H9 (cell line): ENCODE results near the gene ECSCR. TPM values are rescaled to one million over a fixed set of nuclear protein-coding genes. Genes with fewer than 3 reads are reported as not detected.

ENCODE experiments used
- DNase-seq: peaks from one replicate; pipeline ENCODE4 v3.0.0-alpha.2; 2017
- H2AFZ ChIP-seq: one replicate; pipeline ENCODE4 v1.6.1; 2013; ENCODE audit warnings: mild to moderate bottlenecking, low read length, control low read depth, moderate library complexity
- H2AK5ac ChIP-seq: 2 replicates; pipeline ENCODE4 v1.6.1; 2013; ENCODE audit warnings: low read length, control low read depth, mixed read lengths; ENCODE audit not compliant: insufficient read length
- H2BK120ac ChIP-seq: one replicate; pipeline ENCODE4 v1.6.1; 2013; ENCODE audit warnings: low read depth, mild to moderate bottlenecking, low read length, control low read depth, inconsistent platforms; ENCODE audit not compliant: poor library complexity, severe bottlenecking
- H2BK12ac ChIP-seq: 2 replicates; pipeline ENCODE4 v1.6.1; 2013; ENCODE audit warnings: low read length, control low read depth, mixed read lengths, low read depth; ENCODE audit not compliant: insufficient read length
- H2BK15ac ChIP-seq: 2 replicates; pipeline ENCODE4 v1.6.1; 2013; ENCODE audit warnings: low read depth, low read length, control low read depth
- H2BK20ac ChIP-seq: one replicate; pipeline ENCODE4 v1.6.1; 2013; ENCODE audit warnings: low read depth, mild to moderate bottlenecking, low read length, control low read depth, inconsistent platforms; ENCODE audit not compliant: poor library complexity, severe bottlenecking
- H2BK5ac ChIP-seq: 2 replicates; pipeline ENCODE4 v1.6.1; 2013; ENCODE audit warnings: low read length, control low read depth, mixed read lengths; ENCODE audit not compliant: insufficient read length
- H3K14ac ChIP-seq: 2 replicates; pipeline ENCODE4 v1.6.1; 2013; ENCODE audit warnings: low read length, control low read depth; ENCODE audit not compliant: insufficient read depth
- H3K18ac ChIP-seq: 2 replicates; pipeline ENCODE4 v1.6.1; 2013; ENCODE audit warnings: low read depth, mild to moderate bottlenecking, mixed read lengths, low read length, control low read depth; ENCODE audit not compliant: insufficient read length
- H3K23ac ChIP-seq: 2 replicates; pipeline ENCODE4 v1.6.1; 2013; ENCODE audit warnings: low read length, control low read depth, mixed read lengths, low read depth; ENCODE audit not compliant: insufficient read length
- H3K23me2 ChIP-seq: 2 replicates; pipeline ENCODE4 v1.6.1; 2013; ENCODE audit warnings: low read depth, mild to moderate bottlenecking, mixed read lengths, low read length, control low read depth; ENCODE audit not compliant: insufficient read length, poor library complexity, severe bottlenecking
- H3K27ac ChIP-seq: 2 replicates; pipeline ENCODE4 v1.5.1; 2013; ENCODE audit warnings: low read length, control low read depth, mixed read lengths, low read depth; ENCODE audit not compliant: insufficient read length
- H3K27me3 ChIP-seq: 2 replicates; pipeline ENCODE4 v1.6.1; 2013; ENCODE audit warnings: low read length, control low read depth, inconsistent platforms; ENCODE audit not compliant: insufficient read depth
- H3K4ac ChIP-seq: 2 replicates; pipeline ENCODE4 v1.6.1; 2013; ENCODE audit warnings: low read depth, mild to moderate bottlenecking, control low read depth, inconsistent platforms, low read length, moderate library complexity
- H3K4me1 ChIP-seq: 2 replicates; pipeline ENCODE4 v1.6.1; 2013; ENCODE audit warnings: low read length, control low read depth, inconsistent platforms; ENCODE audit not compliant: insufficient read depth
- H3K4me2 ChIP-seq: 2 replicates; pipeline ENCODE4 v1.6.1; 2013; ENCODE audit warnings: low read length, control low read depth, mixed read lengths; ENCODE audit not compliant: insufficient read length, insufficient read depth
- H3K56ac ChIP-seq: 2 replicates; pipeline ENCODE4 v1.6.1; 2013; ENCODE audit warnings: low read depth, mild to moderate bottlenecking, mixed read lengths, low read length, control low read depth; ENCODE audit not compliant: insufficient read length
- H3K79me1 ChIP-seq: 2 replicates; pipeline ENCODE4 v1.6.1; 2013; ENCODE audit warnings: low read depth, mild to moderate bottlenecking, moderate library complexity, low read length, control low read depth, inconsistent platforms; ENCODE audit not compliant: insufficient read depth, poor library complexity, severe bottlenecking
- H3K79me2 ChIP-seq: 2 replicates; pipeline ENCODE4 v1.6.1; 2013; ENCODE audit warnings: low read length, control low read depth, inconsistent platforms; ENCODE audit not compliant: insufficient read depth
- H3K9ac ChIP-seq: 2 replicates; pipeline ENCODE4 v1.6.1; 2013; ENCODE audit warnings: low read length, control low read depth, mixed read lengths; ENCODE audit not compliant: insufficient read length; ENCODE audit errors: extremely low read depth
- H3K9me3 ChIP-seq: one replicate; pipeline ENCODE4 v1.6.1; 2013; ENCODE audit warnings: low read depth, low read length, inconsistent platforms; ENCODE audit not compliant: control insufficient read depth
- H3T11ph ChIP-seq: one replicate; pipeline ENCODE4 v1.6.1; 2013; ENCODE audit warnings: mild to moderate bottlenecking, low read length, control low read depth, inconsistent platforms
- H4K20me1 ChIP-seq: one replicate; pipeline ENCODE4 v1.6.1; 2013; ENCODE audit not compliant: control insufficient read depth, insufficient read length, insufficient read depth
- H4K5ac ChIP-seq: 2 replicates; pipeline ENCODE4 v1.6.1; 2013; ENCODE audit warnings: low read depth, mild to moderate bottlenecking, mixed read lengths, low read length, control low read depth; ENCODE audit not compliant: insufficient read length
- H4K8ac ChIP-seq: replicated peaks from 2 replicates; pipeline ENCODE4 v1.6.1; 2013; ENCODE audit warnings: low read length, control low read depth, mixed read lengths, low read depth; ENCODE audit not compliant: insufficient read length
- H4K91ac ChIP-seq: 2 replicates; pipeline ENCODE4 v1.6.1; 2013; ENCODE audit warnings: low read depth, mild to moderate bottlenecking, moderate library complexity, mixed read lengths, low read length, control low read depth; ENCODE audit not compliant: insufficient read length
- H3K27ac Mint-ChIP-seq, 3 experiments: 2 replicates in 2 of 3; 3 replicates in 1 of 3; pipeline ENCODE4 v1.8.0; 2020 to 2021; ENCODE audit warnings: mixed read lengths in 3 of 3, mild to moderate bottlenecking in 1 of 3, moderate library complexity in 1 of 3
- H3K27me3 Mint-ChIP-seq: 2 replicates; pipeline ENCODE4 v1.8.0; 2021; ENCODE audit warnings: low read depth, mild to moderate bottlenecking, moderate library complexity, mixed read lengths
- H3K36me3 Mint-ChIP-seq, 3 experiments: 2 replicates in 2 of 3; 3 replicates in 1 of 3; pipeline ENCODE4 v1.8.0; 2020 to 2021; ENCODE audit warnings: low read depth in 3 of 3, mixed read lengths in 3 of 3; ENCODE audit not compliant: insufficient read depth in 1 of 3
- H3K4me1 Mint-ChIP-seq, 2 experiments: 2 replicates each; pipeline ENCODE4 v1.8.0; 2020; ENCODE audit warnings: mixed read lengths in 2 of 2
- H3K4me3 Mint-ChIP-seq, 2 experiments: 2 replicates in 1 of 2; 3 replicates in 1 of 2; pipeline ENCODE4 v1.8.0; 2020 to 2021; ENCODE audit warnings: mild to moderate bottlenecking in 2 of 2, mixed read lengths in 2 of 2, moderate library complexity in 1 of 2
- H3K9me3 Mint-ChIP-seq, 2 experiments: 2 replicates in 1 of 2; 3 replicates in 1 of 2; pipeline ENCODE4 v1.8.0; 2020; ENCODE audit warnings: mild to moderate bottlenecking in 2 of 2, mixed read lengths in 2 of 2, moderate library complexity in 1 of 2
- WGBS: extraction: QIAGEN DNeasy Blood & Tissue Kit; methylation state at CpG from one replicate; pipeline ENCODE4 v1.1.7; 2013; ENCODE audit warnings: missing lambda C conversion rate, low lambda C conversion rate, mixed read lengths; ENCODE audit not compliant: insufficient read length; ENCODE audit errors: extremely low coverage; 5-methylcytosine and 5-hydroxymethylcytosine counted together
- total RNA-seq: library from RNA; stranded (reverse); gene quantifications from 2 replicates; pipeline ENCODE4 v1.2.1, GENCODE V29; 2021
- TF ChIP-seq, protein P1 (sequence below): fragments of 200-600 bp; sonication (generic); conservative IDR thresholded peaks from 3 replicates; pipeline ENCODE4 v1.8.0; 2021; ENCODE audit warnings: antibody characterized with exemption, mild to moderate bottlenecking

Gene ECSCR
- total RNA-seq, 1 experiment from 2014 or later: 1.6 TPM

- Histone ChIP-seq H3K23ac (no peak overlapping the region), H2BK15ac (no peak overlapping the region), H3T11ph (no peak overlapping the region), H3K56ac (no peak overlapping the region), H3K79me2 (no peaks in the 10 kb centered on the region), H2AFZ (no peak overlapping the region), H3K9me3 (no peaks in the 10 kb centered on the region), H2BK120ac (no peak overlapping the region), H3K18ac (no peak overlapping the region), H3K79me1 (no peaks in the 10 kb centered on the region), H4K20me1 (no peaks in the 10 kb centered on the region), H4K8ac (no peak overlapping the region), H3K14ac (no peak overlapping the region), H2BK5ac (no peak overlapping the region), H2BK12ac (no peak overlapping the region), H3K9ac (no peak overlapping the region), H3K4me1 (peaks cover 18% of the 10 kb centered on the region; the same call in 1 of the 2 replicates), H2AK5ac (no peak overlapping the region), H2BK20ac (no peak overlapping the region), H4K91ac (no peak overlapping the region), H3K23me2 (no peaks in the 10 kb centered on the region), H4K5ac (no peak overlapping the region), H3K4ac (no peak overlapping the region), H3K27ac (no peak overlapping the region), H3K27me3 (no peaks in the 10 kb centered on the region), H3K4me2 (no peak overlapping the region)
- H3K36me3 Mint-ChIP-seq: no peaks in the 10 kb centered on the region
- no CpG with 5 or more reads among the region's 1 CpG for WGBS
- H3K4me3 Mint-ChIP-seq: no peak overlapping the region
- H3K9me3 Mint-ChIP-seq: no peaks in the 10 kb centered on the region; a peak in 1 of 5 replicates
- H3K27me3 Mint-ChIP-seq: no peaks in the 10 kb centered on the region; the same call in 1 of the 2 replicates
- no peak for DNase-seq
- peaks cover 29 to 38% of the 10 kb centered on the region in 2 experiments for H3K4me1 Mint-ChIP-seq
- no peak overlapping the region; a peak in 1 of 7 replicates for H3K27ac Mint-ChIP-seq
- TF ChIP-seq, protein P1, sequence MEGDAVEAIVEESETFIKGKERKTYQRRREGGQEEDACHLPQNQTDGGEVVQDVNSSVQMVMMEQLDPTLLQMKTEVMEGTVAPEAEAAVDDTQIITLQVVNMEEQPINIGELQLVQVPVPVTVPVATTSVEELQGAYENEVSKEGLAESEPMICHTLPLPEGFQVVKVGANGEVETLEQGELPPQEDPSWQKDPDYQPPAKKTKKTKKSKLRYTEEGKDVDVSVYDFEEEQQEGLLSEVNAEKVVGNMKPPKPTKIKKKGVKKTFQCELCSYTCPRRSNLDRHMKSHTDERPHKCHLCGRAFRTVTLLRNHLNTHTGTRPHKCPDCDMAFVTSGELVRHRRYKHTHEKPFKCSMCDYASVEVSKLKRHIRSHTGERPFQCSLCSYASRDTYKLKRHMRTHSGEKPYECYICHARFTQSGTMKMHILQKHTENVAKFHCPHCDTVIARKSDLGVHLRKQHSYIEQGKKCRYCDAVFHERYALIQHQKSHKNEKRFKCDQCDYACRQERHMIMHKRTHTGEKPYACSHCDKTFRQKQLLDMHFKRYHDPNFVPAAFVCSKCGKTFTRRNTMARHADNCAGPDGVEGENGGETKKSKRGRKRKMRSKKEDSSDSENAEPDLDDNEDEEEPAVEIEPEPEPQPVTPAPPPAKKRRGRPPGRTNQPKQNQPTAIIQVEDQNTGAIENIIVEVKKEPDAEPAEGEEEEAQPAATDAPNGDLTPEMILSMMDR: no peak
These were observed 2.1 kb downstream of the ECSCR start for GRCh38 chr5:139460455-139460854.
